Erythroblast (primary cell): ENCODE results near the gene MSI2.
"Not testable (repeated sequence)": the region's sequence is repeated elsewhere in the genome, so short reads cannot be mapped to it uniquely, and the experiment has no call there.

Source experiments
- DNase-seq, 2 experiments: peaks; one replicate each; lab custom pipeline; 2025; lab: John Stamatoyannopoulos, UW
- GATA1 ChIP-seq: IDR thresholded peaks from 2 replicates; pipeline ENCODE4 v1.6.1; 2011; ENCODE audit warnings: low read depth, mild to moderate bottlenecking, control low read depth, low read length, moderate library complexity
- POLR2A ChIP-seq: IDR thresholded peaks from 2 replicates; pipeline ENCODE4 v1.6.1; 2011; ENCODE audit warnings: mild to moderate bottlenecking, low read length

Gene MSI2

GRCh38 chr17:57485916-57486881, 229.9 kb downstream of the MSI2 start:
- DNase-seq, result no peak
- TF ChIP-seq POLR2A (no peak), GATA1 (no peak)

- no peak for DNase-seq
- no peak for TF ChIP-seq GATA1
- TF ChIP-seq POLR2A, result no peak
Observed at GRCh38 chr17:57486882-57487301, 230.6 kb downstream of the MSI2 start.

GRCh38 chr17:57487573-57487972, 231.2 kb downstream of the MSI2 start:
- TF ChIP-seq POLR2A, result no peak
- TF ChIP-seq GATA1, result no peak
- no peak for DNase-seq

GRCh38 chr17:57488856-57489255, 232.5 kb downstream of the MSI2 start:
- no peak for DNase-seq
- no peak for TF ChIP-seq GATA1
- no peak for TF ChIP-seq POLR2A

- no peak for DNase-seq
- TF ChIP-seq POLR2A (no peak), GATA1 (no peak)
Observed at GRCh38 chr17:57489321-57489720, 233.0 kb downstream of the MSI2 start.

- DNase-seq, result no peak
- TF ChIP-seq GATA1 (no peak), POLR2A (no peak)
Observed at GRCh38 chr17:57490111-57490845, 234.0 kb downstream of the MSI2 start.

- TF ChIP-seq POLR2A (no peak), GATA1 (no peak)
- no peak for DNase-seq
Observed at GRCh38 chr17:57490890-57491289, 234.6 kb downstream of the MSI2 start.

GRCh38 chr17:57493171-57493570, 236.8 kb downstream of the MSI2 start:
- TF ChIP-seq GATA1 (no peak), POLR2A (no peak)
- no peak for DNase-seq

- no peak for DNase-seq
Observed at GRCh38 chr17:57493625-57494024, 237.3 kb downstream of the MSI2 start.

GRCh38 chr17:57494443-57494842, 238.1 kb downstream of the MSI2 start:
- DNase-seq, result no peak
- TF ChIP-seq POLR2A (no peak), GATA1 (no peak)

More at GRCh38 chr17:57493625-57494024, 237.3 kb downstream of the MSI2 start:
- TF ChIP-seq GATA1 (no peak), POLR2A (no peak)

GRCh38 chr17:57495771-57496170, 239.4 kb downstream of the MSI2 start:
- TF ChIP-seq GATA1 (no peak), POLR2A (no peak)
- DNase-seq, result no peak

GRCh38 chr17:57496382-57496781, 240.1 kb downstream of the MSI2 start:
- no peak for DNase-seq
- TF ChIP-seq POLR2A (no peak), GATA1 (no peak)

GRCh38 chr17:57498443-57498842, 242.1 kb downstream of the MSI2 start:
- no peak for DNase-seq
- TF ChIP-seq GATA1, result no peak
- TF ChIP-seq POLR2A, result no peak

GRCh38 chr17:57499221-57499620, 242.9 kb downstream of the MSI2 start:
- not testable (repeated sequence) for DNase-seq

GRCh38 chr17:57499648-57500049, 243.3 kb downstream of the MSI2 start:
- DNase-seq, result no peak
- TF ChIP-seq POLR2A, result no peak
- TF ChIP-seq GATA1, result no peak
